ENCODE data around the gene MCTP2.

GRCh38 chr15:94322141-94322540 lies 90.8 kb downstream of the MCTP2 start:
- no peak for TF ChIP-seq CTCF (conservative IDR thresholded peaks at IDR 0.05 in 1 of 2, IDR thresholded peaks at IDR 0.05 in 1 of 2; ENCODE audit: extremely low read depth in 1 of 2, insufficient read depth in 1 of 2, low read depth in 1 of 2, low read length in 2 of 2)
- TF ChIP-seq EZH2 (IDR thresholded peaks at IDR 0.05; ENCODE audit: borderline replicate concordance, low read length): no peak

All from mammary epithelial cell (primary cell).